H1 (cell line): ENCODE measurements around the gene RASL10B. TPM values are rescaled to one million over a fixed set of nuclear protein-coding genes. Genes with fewer than 3 reads are reported as not detected.

Source experiments
- CHD2 ChIP-seq: IDR thresholded peaks from 2 replicates; pipeline ENCODE4 v1.6.1; 2012; ENCODE audit warnings: low read length, improper control_type of control experiment
- GABPA ChIP-seq: IDR thresholded peaks from 2 replicates; pipeline ENCODE4 v1.6.1; 2011; ENCODE audit warnings: mild to moderate bottlenecking, low read length, moderate library complexity, borderline replicate concordance; ENCODE audit not compliant: insufficient read depth
- KDM5A ChIP-seq: fragments of 200-600 bp; IDR thresholded peaks from 2 replicates; pipeline ENCODE4 v1.7.1; 2012; ENCODE audit warnings: mild to moderate bottlenecking, low read length, inconsistent platforms, mixed read lengths
- MAFK ChIP-seq: IDR thresholded peaks from 2 replicates; pipeline ENCODE4 v1.6.1; 2012; ENCODE audit warnings: low read depth, mild to moderate bottlenecking, improper control_type of control experiment, low read length
- RBBP5 ChIP-seq: IDR thresholded peaks from 2 replicates; pipeline ENCODE4 v1.7.1; 2012; ENCODE audit warnings: low read depth, mild to moderate bottlenecking, inconsistent platforms, low read length, moderate library complexity, borderline replicate concordance
- RNF2 ChIP-seq: fragments of 200-900, 300-1000 bp; sonication (generic); IDR thresholded peaks from 2 replicates; pipeline ENCODE4 v1.7.1; 2016; ENCODE audit warnings: borderline replicate concordance, low read depth, mild to moderate bottlenecking, antibody characterized with exemption, low read length; ENCODE audit not compliant: poor library complexity, severe bottlenecking; ENCODE audit errors: missing control alignments
- SIX5 ChIP-seq: IDR thresholded peaks from 2 replicates; pipeline ENCODE4 v1.6.1; 2011; ENCODE audit warnings: mild to moderate bottlenecking, low read depth, low read length
- ZNF274 ChIP-seq: IDR thresholded peaks from 2 replicates; pipeline ENCODE4 v1.7.0; 2012; ENCODE audit warnings: low read length, borderline replicate concordance; ENCODE audit errors: extremely low read depth
- polyA plus RNA-seq, 7 experiments: library from polyadenylated mRNA; depleted of rRNA in 3 of 7; stranded (reverse) in 5 of 7; unstranded in 2 of 7; fragments of >200 nt in 5 of 7; fragments of 200-250 nt in 2 of 7; gene quantifications; 1 replicate in 5 of 7; 2 replicates in 1 of 7; 4 replicates in 1 of 7; pipeline versions ENCODE4 v1.2.1 to v1.2.3, GENCODE V29; 2011 to 2013; ENCODE audit warnings: missing spikeins in 2 of 7, mixed read lengths in 2 of 7
- total RNA-seq: library from RNA; stranded (reverse); fragmentation: NEBNext Ultra II Directional; extraction: Animal tissue kit (Norgen Biotek cat#: 25700); gene quantifications from 2 replicates; pipeline ENCODE4 v1.2.1, GENCODE V29; 2021
- TF ChIP-seq, protein P1 (sequence below), 3 experiments: IDR thresholded peaks; 1 replicate in 2 of 3; 2 replicates in 1 of 3; pipeline versions ENCODE4 v1.5.1 to v1.6.1; 2011; ENCODE audit warnings: low read length in 3 of 3, mild to moderate bottlenecking in 3 of 3, inconsistent platforms in 2 of 3, low read depth in 1 of 3, moderate library complexity in 1 of 3; ENCODE audit not compliant: insufficient read depth in 1 of 3; ENCODE audit errors: control extremely low read depth in 1 of 3

Gene RASL10B
- total and polyA plus RNA-seq, 2 of the 8 experiments (the other 6 are each of a cell fraction or from before 2014, with no cell fraction given) = 17.5 to 22.8 TPM

DNA sequence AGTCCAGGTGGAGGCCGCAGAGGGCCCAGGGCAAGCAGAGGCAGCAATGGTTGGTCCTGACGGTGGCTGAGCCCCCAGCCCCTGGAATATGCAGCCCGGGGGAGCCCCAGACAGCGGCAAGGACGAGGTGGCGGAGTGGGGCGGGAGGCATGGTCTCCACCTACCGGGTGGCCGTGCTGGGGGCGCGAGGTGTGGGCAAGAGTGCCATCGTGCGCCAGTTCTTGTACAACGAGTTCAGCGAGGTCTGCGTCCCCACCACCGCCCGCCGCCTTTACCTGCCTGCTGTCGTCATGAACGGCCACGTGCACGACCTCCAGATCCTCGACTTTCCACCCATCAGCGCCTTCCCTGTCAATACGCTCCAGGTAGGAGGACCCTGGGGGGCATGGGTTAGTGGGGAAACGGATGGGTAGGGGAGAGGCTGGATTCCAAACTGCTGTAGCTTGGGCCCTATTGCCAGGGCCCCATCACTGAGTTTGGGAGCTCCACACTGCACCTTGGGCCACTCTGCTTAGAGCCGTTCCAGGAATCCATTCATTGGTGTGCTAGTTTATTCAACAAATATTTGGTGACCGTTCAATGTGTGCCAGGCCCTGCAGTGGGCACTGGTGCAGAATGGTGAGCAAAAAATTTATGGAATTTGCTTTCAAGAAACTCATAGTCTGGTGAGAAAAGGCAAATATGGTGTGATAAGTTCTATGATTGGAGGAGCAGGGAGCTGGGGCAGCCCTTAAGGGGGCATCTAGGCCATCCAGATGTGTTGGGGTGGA is 3.8 kb downstream of the RASL10B start (continued):
- TF ChIP-seq, protein P1, sequence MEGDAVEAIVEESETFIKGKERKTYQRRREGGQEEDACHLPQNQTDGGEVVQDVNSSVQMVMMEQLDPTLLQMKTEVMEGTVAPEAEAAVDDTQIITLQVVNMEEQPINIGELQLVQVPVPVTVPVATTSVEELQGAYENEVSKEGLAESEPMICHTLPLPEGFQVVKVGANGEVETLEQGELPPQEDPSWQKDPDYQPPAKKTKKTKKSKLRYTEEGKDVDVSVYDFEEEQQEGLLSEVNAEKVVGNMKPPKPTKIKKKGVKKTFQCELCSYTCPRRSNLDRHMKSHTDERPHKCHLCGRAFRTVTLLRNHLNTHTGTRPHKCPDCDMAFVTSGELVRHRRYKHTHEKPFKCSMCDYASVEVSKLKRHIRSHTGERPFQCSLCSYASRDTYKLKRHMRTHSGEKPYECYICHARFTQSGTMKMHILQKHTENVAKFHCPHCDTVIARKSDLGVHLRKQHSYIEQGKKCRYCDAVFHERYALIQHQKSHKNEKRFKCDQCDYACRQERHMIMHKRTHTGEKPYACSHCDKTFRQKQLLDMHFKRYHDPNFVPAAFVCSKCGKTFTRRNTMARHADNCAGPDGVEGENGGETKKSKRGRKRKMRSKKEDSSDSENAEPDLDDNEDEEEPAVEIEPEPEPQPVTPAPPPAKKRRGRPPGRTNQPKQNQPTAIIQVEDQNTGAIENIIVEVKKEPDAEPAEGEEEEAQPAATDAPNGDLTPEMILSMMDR (IDR thresholded peaks at IDR 0.05; ENCODE audit: control extremely low read depth in 1 of 3, insufficient read depth in 1 of 3, low read depth in 1 of 3, low read length in 3 of 3) = no peak
- TF ChIP-seq MAFK (no peak), GABPA (no peak), ZNF274 (no peak), SIX5 (no peak), CHD2 (no peak), KDM5A (no peak), RBBP5 (no peak), RNF2 (no peak)
